OCI-LY7 (cell line): ENCODE measurements around the gene HOXA10. TPM values are rescaled to one million over a fixed set of nuclear protein-coding genes. Genes with fewer than 3 reads are reported as not detected.

Source experiments
- BruUV-seq: library from RNA; stranded (reverse); fragments of 400-500 nt; replicated peaks from 2 replicates; lab custom pipeline; 2021; lab: Mats Ljungman, UMichigan
- CTCF ChIA-PET: fragments of 300-600 bp; sonication (Branson Sonifier 250); formaldehyde crosslinking; loops from one replicate; lab custom pipeline; 2022; ENCODE audit warnings: antibody characterized with exemption; ENCODE audit not compliant: unreplicated experiment; lab: Charles Lee
- POLR2A ChIA-PET: fragments of 300-600 bp; sonication (Branson Sonifier 250); formaldehyde crosslinking; loops from one replicate; lab custom pipeline; 2022; ENCODE audit warnings: antibody characterized with exemption; lab: Charles Lee
- DNase-seq: peaks from one replicate; pipeline ENCODE4 v3.0.0-alpha.2; 2015; ENCODE audit warnings: low spot score
- H2AFZ ChIP-seq: fragments of 200-600 bp; sonication (generic), shearing (Covaris generic); 2 replicates; pipeline ENCODE4 v1.6.1; 2014; ENCODE audit warnings: mild to moderate bottlenecking, antibody characterized with exemption, low read length, moderate library complexity
- H3K27ac ChIP-seq: fragments of 200-600 bp; sonication (generic); 2 replicates; pipeline ENCODE4 v1.5.1; 2014; ENCODE audit warnings: mixed run types, low read depth, mild to moderate bottlenecking, moderate library complexity, low read length, inconsistent platforms; ENCODE audit not compliant: poor library complexity, severe bottlenecking
- H3K36me3 ChIP-seq: fragments of 200-600 bp; sonication (generic); 2 replicates; pipeline ENCODE4 v1.6.1; 2014; ENCODE audit warnings: mild to moderate bottlenecking, antibody characterized with exemption, low read length, moderate library complexity, mixed read lengths; ENCODE audit not compliant: insufficient read depth
- H3K4me1 ChIP-seq: fragments of 200-600 bp; sonication (generic); 2 replicates; pipeline ENCODE4 v1.5.1; 2014; ENCODE audit warnings: mild to moderate bottlenecking, low read length; ENCODE audit not compliant: insufficient read depth, poor library complexity, severe bottlenecking
- H3K4me2 ChIP-seq: fragments of 200-600 bp; sonication (generic); 2 replicates; pipeline ENCODE4 v1.6.1; 2014; ENCODE audit warnings: mild to moderate bottlenecking, low read length
- H3K4me3 ChIP-seq: fragments of 200-600 bp; sonication (generic); 2 replicates; pipeline ENCODE4 v1.5.1; 2014; ENCODE audit warnings: mild to moderate bottlenecking, low read depth, low read length; ENCODE audit not compliant: poor library complexity, severe bottlenecking
- H3K79me2 ChIP-seq: fragments of 200-600 bp; sonication (generic); 2 replicates; pipeline ENCODE4 v1.6.1; 2016; ENCODE audit warnings: low read depth, mild to moderate bottlenecking, low read length, moderate library complexity, mixed read lengths; ENCODE audit not compliant: insufficient read depth
- H3K9me2 ChIP-seq: fragments of 200-600 bp; sonication (generic); 2 replicates; pipeline ENCODE4 v1.6.1; 2016; ENCODE audit warnings: mild to moderate bottlenecking, low read length, mixed read lengths; ENCODE audit not compliant: insufficient read depth
- H3K9me3 ChIP-seq: fragments of 200-600 bp; sonication (generic); 2 replicates; pipeline ENCODE4 v1.6.1; 2014; ENCODE audit warnings: mild to moderate bottlenecking, mixed run types, low read length, mixed read lengths
- H4K20me1 ChIP-seq: fragments of 200-600 bp; sonication (generic); 2 replicates; pipeline ENCODE4 v1.6.1; 2014; ENCODE audit warnings: mild to moderate bottlenecking, antibody characterized with exemption, low read length, moderate library complexity, mixed read lengths; ENCODE audit not compliant: insufficient read depth
- CTCF ChIP-seq: fragments of 200-600 bp; sonication (generic); conservative IDR thresholded peaks from 2 replicates; pipeline ENCODE4 v1.5.1; 2014; ENCODE audit warnings: mild to moderate bottlenecking, antibody characterized with exemption, low read length, moderate library complexity, mixed read lengths
- EZH2phosphoT487 ChIP-seq: fragments of 200-600 bp; sonication (generic); IDR thresholded peaks from 2 replicates; pipeline ENCODE4 v1.6.1; 2018; ENCODE audit warnings: low read depth, borderline replicate concordance, mild to moderate bottlenecking, mixed run types, antibody characterized with exemption, low read length, moderate library complexity, mixed read lengths
- intact Hi-C: fragments of 100-400 bp; cut with micrococcal nuclease; formaldehyde crosslinking; loops from one replicate; pipeline ENCODE4 v1.10.0; 2022; ENCODE audit not compliant: unreplicated experiment
- total RNA-seq, 2 experiments: library from RNA; depleted of rRNA in 1 of 2; stranded (reverse); fragments of >200 nt in 1 of 2; shearing (Covaris generic) in 1 of 2; gene quantifications; 2 replicates each; pipeline ENCODE4 v1.2.3, GENCODE V29; 2014 to 2022

Gene HOXA10
- total RNA-seq, 2 experiments from 2014 or later, result not detected

GRCh38 chr7:27161214-27161720, 12.9 kb downstream of the HOXA10 start:
- ChIA-PET POLR2A (interaction anchor here (0.5 kb wide), 1 partner anchor 21 kb away, joined by 3 read pairs; no protein-coding TSS in a partner anchor), CTCF (interaction anchor here (0.6 to 1.4 kb wide), 9 partner anchors 14 to 1269 kb away, joined by 3 to 23 read pairs (median 4); no protein-coding TSS in a partner anchor)
- BruUV-seq, result no TSS peak
- H3K4me2 ChIP-seq, result peak overlapping the region; percentile 77
- intact Hi-C loops, result loop anchor here (1.0 to 5.0 kb wide), 5 partner anchors 308 to 792 kb away; no protein-coding TSS in a partner anchor
- DNase-seq, result no peak
- H2AFZ ChIP-seq, result peak overlapping the region; percentile 90
- H4K20me1 ChIP-seq, result no peaks in the 10 kb centered on the region
- no peaks in the 10 kb centered on the region for H3K79me2 ChIP-seq
- H3K4me1 ChIP-seq, result peaks cover 10% of the 10 kb centered on the region
- H3K4me3 ChIP-seq, result peak overlapping the region; percentile 67
- H3K36me3 ChIP-seq, result no peaks in the 10 kb centered on the region
- no peaks in the 10 kb centered on the region for H3K9me2 ChIP-seq
- H3K27ac ChIP-seq, result no peak overlapping the region
- TF ChIP-seq CTCF, result peak; percentile 69; the same call in 1 of the 2 replicates
- no peak for TF ChIP-seq EZH2phosphoT487
- no peaks in the 10 kb centered on the region for H3K9me3 ChIP-seq

- ChIA-PET POLR2A (interaction anchor here (0.7 kb wide), 1 partner anchor 32 kb away, joined by 3 read pairs; no protein-coding TSS in a partner anchor), CTCF (interaction anchor here (0.6 to 1.4 kb wide), 9 partner anchors 14 to 1268 kb away, joined by 3 to 23 read pairs (median 4); no protein-coding TSS in a partner anchor)
- Histone ChIP-seq H3K79me2 (no peaks in the 10 kb centered on the region), H4K20me1 (no peaks in the 10 kb centered on the region), H3K4me2 (peak overlapping the region; percentile 77), H3K36me3 (no peaks in the 10 kb centered on the region), H3K4me1 (peaks cover 15% of the 10 kb centered on the region), H3K9me3 (no peaks in the 10 kb centered on the region), H3K27ac (no peak overlapping the region), H3K4me3 (peak overlapping the region; percentile 67), H2AFZ (peak overlapping the region; percentile 90), H3K9me2 (no peaks in the 10 kb centered on the region)
- BruUV-seq, result no TSS peak
- DNase-seq, result peak; percentile 88
- intact Hi-C loops, result loop anchor here (1.0 to 5.0 kb wide), 5 partner anchors 308 to 791 kb away; no protein-coding TSS in a partner anchor
- TF ChIP-seq EZH2phosphoT487 (no peak), CTCF (peak; percentile 94)
Measured at GRCh38 chr7:27160546-27161213, 13.4 kb downstream of the HOXA10 start.
